ENCODE data around the gene ADAMTS8.
A peak's percentile ranks its signal among the peaks of the same experiment; 100 is the strongest.

Gene ADAMTS8, protein sequence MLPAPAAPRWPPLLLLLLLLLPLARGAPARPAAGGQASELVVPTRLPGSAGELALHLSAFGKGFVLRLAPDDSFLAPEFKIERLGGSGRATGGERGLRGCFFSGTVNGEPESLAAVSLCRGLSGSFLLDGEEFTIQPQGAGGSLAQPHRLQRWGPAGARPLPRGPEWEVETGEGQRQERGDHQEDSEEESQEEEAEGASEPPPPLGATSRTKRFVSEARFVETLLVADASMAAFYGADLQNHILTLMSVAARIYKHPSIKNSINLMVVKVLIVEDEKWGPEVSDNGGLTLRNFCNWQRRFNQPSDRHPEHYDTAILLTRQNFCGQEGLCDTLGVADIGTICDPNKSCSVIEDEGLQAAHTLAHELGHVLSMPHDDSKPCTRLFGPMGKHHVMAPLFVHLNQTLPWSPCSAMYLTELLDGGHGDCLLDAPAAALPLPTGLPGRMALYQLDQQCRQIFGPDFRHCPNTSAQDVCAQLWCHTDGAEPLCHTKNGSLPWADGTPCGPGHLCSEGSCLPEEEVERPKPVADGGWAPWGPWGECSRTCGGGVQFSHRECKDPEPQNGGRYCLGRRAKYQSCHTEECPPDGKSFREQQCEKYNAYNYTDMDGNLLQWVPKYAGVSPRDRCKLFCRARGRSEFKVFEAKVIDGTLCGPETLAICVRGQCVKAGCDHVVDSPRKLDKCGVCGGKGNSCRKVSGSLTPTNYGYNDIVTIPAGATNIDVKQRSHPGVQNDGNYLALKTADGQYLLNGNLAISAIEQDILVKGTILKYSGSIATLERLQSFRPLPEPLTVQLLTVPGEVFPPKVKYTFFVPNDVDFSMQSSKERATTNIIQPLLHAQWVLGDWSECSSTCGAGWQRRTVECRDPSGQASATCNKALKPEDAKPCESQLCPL

DNA sequence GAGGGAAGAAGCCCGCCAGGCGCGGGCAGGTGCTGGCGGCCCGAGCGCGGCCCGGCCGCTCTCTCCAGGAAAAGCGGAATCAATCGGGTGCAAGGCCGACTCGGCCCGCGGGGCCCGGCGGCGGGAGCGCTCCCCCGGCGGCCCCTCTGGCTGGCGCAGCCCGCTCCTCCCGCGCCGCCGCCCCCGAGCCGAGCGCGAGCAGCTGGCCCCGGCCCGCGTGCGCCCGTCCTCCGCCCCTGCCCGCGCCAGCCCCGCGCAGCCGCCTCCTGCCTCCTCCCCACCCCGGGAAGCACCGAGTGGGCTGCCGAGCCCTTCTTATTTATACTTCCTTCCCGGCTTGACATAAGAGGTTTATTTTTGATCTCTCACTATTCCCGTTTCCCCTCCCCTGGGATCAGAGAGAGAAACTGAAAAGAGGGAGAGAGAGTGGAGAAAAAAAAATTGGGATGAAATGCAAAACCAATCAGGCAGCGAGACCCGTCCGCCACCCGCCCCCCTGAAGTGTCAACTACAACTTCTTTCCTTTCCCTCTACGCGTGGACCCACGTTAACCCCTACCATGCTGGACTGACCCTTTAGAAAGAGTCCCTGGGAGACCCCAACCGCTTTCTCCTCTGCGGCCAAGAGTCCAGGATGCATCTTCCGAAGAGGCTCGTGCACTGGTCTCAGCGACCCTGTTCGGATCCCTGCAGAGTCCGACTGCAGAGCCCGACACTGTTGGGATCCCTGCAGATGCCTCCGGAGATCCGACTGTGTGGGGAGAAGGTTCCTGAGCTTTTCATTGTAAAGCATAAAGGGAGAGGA lies at the start of gene ADAMTS8:
Gene ADAMTS8 (minus strand): TSS at position 294 of the 804 bp plus-strand sequence. CDS start 323 bp downstream, outside the sequence.
- H3K4me3 ChIP-seq (ENCODE audit: low read depth, low read length), result peak within 1 kb of the TSS; percentile 14

DNA sequence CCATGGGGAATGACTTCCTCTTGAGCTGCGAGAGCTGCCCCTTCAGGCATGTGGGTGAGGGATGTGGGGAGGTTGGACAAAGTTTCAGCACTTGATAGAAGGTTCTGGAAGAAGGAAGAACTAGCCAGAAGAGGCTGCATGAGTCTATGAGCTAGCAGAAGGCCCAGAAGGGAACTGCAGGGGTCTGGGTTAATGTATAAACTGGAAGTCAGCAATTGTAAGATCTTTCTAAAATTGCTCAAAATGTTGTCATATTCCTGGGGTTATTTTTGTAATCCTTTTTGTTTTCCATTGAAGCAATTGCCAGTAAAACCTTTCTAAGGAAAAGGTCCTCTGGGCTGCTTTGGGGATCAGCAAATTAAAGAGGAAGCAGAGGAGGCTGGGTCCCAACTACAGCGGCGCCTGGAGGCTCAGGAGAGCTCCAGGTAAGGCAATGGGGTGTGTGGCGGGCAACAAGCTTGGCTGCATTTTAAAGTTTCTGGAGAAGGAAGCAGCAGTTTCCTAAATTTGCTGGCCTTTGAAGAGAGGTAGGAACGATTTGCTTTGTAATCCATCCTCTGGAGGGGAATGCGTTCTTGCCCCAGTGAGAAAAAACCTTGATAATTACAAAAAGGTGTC lies 49.3 kb upstream of the ADAMTS8 start:
- no peak overlapping the region for H3K4me3 ChIP-seq (ENCODE audit: low read depth, low read length)

DNA sequence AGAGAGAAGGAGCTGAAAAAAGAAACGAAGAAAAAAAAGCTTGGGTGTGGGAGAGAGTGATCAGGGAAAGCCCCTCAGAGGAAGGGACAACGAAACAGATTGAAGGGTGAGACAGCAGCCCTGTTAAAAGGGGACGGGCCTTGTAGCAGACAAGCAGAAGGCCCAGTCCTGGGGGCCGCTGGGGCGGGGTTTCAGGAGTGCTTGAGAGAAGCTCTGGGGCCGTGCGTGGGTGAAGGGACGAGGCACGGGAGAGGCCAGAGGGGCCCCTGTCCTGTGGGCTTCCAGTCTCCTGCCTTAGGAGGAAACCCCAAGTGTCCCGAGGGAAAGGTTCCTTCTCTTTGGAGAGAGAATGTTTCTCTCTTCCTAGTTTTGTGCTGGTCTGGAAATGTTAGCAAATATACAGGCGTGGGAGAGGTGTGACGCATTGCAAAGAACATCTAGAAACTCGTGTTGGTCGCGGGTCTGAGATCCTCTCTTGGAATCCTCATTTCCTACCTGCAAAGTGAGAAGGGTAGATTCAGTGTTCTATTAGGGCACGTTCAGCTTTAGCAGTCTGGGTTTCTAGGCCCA lies 48.6 kb upstream of the ADAMTS8 start:
- no peak overlapping the region for H3K4me3 ChIP-seq (ENCODE audit: low read depth, low read length)

DNA sequence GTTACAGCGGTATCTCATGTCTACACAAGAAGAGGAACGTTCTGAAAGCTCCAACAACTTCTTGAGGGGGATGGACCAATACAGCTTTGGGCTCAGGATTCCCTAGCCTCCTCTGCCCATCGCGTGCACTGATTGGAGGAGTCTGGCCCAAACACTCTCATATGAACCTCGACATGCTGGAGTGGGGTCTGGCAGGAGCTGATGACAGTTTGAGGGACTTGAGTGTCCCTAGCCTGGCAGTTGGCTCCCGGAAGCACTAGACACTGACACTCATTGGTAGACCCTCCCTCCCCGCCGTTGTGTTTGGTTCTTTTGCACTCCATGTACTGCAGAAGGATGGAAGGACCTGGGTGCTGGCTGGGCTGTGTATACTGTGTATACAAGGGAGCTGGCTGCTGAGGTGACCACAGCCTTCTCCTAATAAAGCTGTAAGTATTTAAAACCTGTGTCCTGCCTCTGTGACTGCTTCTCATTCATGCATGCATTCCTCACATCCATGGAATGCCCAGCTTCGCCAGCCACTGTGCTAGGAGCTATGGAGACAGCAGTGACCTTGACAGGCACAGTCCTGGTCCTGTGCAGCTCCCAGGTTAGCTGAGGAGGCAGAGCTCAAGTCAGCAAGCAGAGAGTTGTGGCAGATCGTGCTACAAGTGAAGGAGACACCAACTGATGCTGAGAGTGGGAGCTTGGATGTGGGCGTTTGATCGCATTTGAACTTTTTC lies 48.0 kb upstream of the ADAMTS8 start:
- no peak overlapping the region for H3K4me3 ChIP-seq (ENCODE audit: low read depth, low read length)

DNA sequence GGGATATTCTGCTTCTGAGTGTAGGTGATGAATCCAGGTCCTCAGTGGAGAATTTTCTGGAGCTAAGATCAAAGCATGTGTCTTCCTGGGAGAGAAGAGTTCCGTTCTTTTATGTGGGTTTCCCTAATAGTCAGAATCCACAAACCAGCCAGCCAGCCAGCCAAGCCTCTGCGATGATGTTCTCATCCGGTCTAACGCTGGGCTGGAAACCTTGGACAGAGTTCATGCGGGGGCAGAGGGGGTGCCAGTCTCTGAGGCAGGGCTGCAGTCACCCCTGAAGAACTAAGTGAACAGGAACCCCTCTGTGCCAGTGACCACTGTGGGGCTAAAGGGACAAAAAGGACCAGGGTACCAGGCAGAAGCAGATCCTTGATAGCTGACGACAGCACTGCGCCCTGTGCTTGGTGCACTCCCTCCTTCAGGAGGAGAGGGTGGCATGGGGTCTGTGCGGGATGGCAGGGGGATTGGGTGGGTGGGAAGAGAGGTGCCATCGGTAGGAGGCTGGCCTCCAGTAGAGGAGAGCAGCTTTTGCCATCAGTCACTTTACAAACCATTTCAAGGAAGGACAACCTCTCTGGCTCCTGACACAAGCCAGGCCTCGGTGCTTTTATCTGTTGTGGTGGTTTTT lies 47.1 kb upstream of the ADAMTS8 start:
- H3K4me3 ChIP-seq (ENCODE audit: low read depth, low read length), result no peak overlapping the region

DNA sequence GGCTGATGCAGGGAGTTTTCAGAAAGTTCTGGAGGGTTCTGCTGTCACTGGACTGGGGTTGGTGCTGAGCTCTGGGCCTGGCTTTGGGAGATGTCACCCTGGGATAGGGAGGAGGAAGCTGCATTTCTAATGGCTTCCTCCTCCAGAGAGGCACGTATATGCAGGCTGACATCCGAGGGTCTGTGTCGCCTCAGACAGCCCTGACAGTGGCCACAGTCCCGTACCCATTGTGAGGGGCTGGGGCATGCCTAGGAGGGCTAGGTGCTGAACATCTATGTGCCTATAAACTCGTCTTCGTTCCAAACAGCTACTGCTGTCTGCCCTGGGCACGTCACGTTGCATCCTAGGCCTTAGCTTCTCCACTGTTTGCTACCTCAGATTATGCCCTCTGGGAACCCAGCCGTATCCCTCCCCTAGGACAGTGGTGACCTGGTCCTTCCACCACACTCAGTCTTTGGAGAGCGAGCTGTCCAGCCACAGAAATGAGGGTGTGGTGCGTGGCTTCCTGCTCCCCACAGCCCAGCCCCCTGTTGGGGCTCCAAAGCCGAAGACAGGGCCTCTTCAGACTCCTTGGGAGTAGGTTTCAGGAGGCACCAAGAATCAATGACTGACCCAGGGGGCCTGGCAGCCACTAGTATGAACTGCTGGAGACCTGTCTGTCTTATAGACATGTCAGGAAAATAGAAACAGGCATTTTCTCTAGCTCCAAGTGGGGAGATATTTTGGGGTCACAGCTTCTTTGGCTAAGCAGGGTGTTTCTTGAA lies 46.4 kb upstream of the ADAMTS8 start:
- no peak overlapping the region for H3K4me3 ChIP-seq (ENCODE audit: low read depth, low read length)

DNA sequence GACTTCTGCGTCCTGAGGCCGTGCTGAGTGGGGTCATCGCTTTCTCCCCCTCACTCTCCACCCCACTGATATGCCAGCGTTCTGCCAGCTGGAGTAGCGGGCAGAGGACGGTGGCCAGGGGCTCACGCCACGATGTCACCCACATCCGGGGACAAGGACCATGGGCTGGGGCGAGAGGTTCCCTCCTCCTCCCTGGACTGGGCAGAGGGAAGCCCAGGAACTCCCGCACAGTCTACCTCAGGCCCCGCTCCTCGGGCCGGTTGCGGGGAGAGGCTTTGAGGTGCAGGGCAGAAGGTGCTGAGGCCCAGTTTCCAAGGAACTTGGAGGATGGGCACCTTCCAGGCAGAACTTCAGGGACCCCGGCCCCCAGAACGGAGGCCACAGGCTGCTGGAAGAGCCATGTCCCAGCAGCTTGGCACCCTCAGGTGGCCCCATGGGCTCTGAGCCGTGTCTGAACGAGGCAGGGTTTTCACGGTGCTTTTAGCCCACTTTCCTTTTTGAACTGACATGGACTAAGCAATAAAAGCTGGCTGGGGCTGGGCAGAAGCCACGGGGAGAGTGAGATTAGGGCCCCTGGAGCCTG lies 45.5 kb upstream of the ADAMTS8 start:
- H3K4me3 ChIP-seq (ENCODE audit: low read depth, low read length), result no peak overlapping the region

DNA sequence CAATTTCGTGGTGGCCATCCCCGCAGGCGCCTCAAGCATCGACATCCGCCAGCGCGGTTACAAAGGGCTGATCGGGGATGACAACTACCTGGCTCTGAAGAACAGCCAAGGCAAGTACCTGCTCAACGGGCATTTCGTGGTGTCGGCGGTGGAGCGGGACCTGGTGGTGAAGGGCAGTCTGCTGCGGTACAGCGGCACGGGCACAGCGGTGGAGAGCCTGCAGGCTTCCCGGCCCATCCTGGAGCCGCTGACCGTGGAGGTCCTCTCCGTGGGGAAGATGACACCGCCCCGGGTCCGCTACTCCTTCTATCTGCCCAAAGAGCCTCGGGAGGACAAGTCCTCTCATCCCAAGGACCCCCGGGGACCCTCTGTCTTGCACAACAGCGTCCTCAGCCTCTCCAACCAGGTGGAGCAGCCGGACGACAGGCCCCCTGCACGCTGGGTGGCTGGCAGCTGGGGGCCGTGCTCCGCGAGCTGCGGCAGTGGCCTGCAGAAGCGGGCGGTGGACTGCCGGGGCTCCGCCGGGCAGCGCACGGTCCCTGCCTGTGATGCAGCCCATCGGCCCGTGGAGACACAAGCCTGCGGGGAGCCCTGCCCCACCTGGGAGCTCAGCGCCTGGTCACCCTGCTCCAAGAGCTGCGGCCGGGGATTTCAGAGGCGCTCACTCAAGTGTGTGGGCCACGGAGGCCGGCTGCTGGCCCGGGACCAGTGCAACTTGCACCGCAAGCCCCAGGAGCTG lies 44.8 kb upstream of the ADAMTS8 start:
- H3K4me3 ChIP-seq (ENCODE audit: low read depth, low read length), result no peak overlapping the region

DNA sequence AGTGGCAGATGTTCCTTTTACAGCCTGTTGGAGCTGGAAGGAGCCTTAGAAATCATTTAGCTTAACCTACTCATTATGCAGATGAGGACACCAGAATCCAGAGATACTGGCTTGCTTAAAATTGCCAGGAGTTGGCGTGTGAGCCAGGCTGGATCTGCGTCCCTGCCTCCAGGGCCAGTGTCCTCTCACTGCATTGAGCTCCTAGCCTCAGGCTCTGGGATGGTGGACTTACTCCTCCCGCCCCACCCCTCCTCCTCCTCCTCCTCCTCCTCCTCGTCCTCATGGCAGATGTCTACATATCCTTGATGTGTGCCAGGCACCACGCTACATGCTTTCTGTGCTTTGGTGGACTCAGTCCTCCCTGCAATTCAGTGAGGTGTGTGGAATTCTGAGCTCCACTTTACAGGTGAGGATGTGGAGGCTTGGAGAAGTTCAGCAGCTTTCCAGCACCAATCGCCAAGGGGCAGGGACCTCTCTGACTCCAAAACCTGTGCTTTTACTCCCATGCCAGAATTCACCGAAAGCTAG lies 44.1 kb upstream of the ADAMTS8 start:
- H3K4me3 ChIP-seq (ENCODE audit: low read depth, low read length), result no peak overlapping the region

DNA sequence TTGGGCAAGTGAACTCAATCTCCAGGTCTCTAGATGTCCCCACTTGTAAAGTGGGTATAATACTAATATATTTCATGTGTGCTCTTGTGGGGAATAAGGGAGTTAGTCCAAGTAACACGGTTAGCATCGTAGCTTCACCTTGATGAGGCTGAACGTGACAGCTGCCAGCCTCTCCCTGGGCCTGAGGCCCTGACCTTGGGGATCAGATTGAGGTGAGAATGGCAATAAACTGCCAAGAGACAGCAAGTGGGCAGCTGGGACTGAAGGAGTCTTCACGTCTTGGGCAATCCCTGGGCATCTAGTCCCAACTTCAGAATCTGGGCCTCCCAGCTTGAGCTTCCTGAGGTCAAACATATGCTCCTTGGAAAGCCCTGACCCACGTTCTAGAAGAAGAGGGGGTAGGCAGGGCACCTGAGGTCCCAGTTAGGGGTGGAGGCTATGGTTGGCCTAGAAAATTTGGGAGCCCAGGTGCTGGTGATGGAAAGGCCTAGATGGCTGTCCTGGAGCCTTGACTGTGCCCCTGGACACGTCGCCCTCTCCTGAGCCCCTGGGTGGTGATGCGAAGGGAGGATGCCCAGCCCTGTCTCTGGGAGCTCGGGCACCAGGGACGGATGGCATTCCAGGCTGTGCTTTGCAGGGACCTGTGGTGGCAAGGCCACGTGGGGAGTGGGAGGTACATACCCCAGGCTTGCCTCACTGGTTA lies 43.5 kb upstream of the ADAMTS8 start:
- H3K4me3 ChIP-seq (ENCODE audit: low read depth, low read length), result no peak overlapping the region

DNA sequence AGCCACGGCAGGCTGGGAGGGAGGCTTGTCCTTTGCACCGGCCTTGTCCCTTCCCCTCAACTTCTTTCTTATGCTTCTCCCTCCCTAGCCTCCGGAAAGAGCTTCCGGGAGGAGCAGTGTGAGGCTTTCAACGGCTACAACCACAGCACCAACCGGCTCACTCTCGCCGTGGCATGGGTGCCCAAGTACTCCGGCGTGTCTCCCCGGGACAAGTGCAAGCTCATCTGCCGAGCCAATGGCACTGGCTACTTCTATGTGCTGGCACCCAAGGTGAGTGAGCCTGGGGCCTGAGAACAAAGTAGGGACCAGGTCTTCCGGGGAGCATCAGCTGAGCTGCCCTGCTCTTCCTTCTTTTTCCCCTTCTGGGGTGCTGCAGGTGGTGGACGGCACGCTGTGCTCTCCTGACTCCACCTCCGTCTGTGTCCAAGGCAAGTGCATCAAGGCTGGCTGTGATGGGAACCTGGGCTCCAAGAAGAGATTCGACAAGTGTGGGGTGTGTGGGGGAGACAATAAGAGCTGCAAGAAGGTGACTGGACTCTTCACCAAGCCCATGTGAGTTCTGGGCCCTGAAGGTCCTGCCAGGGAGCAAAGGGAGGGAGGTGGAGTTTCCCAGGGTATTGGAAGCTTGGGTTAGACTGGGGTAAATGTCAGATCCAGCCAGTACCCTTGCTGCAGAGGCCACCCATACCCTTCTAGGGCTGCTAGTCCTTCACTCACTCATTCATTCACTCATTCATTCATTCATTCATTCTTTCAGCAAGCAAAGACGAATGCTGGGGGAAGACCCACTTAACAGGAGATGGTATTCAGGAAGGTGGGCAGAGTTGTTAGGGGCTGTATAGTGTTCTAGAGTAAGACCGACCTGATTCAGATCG lies 42.7 kb upstream of the ADAMTS8 start:
- H3K4me3 ChIP-seq (ENCODE audit: low read depth, low read length), result no peak overlapping the region

DNA sequence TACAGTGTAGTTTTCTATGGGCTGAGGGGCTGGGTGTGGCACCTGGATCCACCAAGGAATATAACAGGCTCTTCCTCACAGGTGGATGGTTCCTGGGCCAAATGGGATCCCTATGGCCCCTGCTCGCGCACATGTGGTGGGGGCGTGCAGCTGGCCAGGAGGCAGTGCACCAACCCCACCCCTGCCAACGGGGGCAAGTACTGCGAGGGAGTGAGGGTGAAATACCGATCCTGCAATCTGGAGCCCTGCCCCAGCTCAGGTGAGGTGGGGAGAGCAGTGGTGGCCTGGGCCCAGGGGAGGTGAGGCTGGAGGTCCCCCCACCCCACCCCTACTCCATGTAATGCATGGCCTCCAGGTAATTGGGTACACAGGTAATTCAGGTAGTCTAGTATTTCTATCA lies 40.8 kb upstream of the ADAMTS8 start:
- H3K4me3 ChIP-seq (ENCODE audit: low read depth, low read length), result no peak overlapping the region

DNA sequence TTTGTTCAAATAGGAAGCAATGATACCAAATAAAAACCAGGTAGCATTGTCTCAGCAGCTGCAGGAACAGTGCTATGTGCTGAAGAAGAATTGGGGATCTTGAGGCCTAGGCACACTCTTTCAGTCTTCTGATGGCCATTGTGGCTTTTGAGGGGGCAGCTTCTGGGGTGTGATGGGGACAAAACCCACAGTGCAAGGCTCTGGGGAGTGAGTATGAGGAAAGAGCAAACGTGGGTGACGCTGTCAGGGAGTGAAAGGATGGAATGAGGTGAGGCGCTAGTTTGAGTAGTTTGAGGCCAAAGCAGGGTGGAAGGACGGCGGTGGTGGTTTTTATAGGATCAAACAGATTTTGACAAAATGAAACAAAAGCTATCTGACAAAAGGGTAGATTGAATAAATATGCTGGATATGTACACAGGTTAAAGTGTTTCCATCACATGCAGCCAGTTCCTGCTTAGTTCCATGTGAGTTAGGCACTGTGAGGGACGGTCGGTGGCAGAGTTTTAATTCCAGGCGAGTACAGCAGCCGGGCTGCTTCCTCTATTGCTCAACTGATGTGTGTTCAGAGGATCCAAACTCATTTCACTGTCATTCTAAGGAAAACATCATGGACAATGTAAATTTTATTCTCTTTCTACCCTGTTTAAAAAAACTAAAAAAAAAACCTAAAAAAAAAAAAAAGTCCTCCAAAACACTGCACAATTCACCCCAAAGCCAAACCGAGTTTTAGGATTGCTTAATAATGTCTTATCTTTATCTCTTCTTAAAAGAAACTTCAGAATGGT lies 38.9 kb upstream of the ADAMTS8 start:
- no peak overlapping the region for H3K4me3 ChIP-seq (ENCODE audit: low read depth, low read length)

DNA sequence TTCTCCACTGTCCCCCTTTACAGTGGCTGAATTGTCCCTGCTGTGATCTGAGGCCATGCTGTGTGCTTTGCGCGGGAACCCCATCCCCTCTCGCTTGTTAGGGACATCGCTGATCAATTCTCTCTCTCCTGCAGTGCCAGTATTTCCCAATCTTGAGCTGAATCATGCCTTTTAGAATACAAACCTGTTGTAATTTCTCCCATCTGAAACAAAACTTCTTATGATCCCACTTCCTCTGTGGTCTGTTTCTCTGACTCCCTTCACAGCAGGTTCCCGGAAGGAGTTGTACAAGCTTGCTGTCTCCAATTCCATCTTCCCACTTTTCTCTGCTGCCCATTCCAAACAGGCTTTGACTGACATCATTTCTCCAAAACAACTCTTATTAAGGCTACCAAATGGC lies 36.9 kb upstream of the ADAMTS8 start:
- H3K4me3 ChIP-seq (ENCODE audit: low read depth, low read length), result no peak overlapping the region

DNA sequence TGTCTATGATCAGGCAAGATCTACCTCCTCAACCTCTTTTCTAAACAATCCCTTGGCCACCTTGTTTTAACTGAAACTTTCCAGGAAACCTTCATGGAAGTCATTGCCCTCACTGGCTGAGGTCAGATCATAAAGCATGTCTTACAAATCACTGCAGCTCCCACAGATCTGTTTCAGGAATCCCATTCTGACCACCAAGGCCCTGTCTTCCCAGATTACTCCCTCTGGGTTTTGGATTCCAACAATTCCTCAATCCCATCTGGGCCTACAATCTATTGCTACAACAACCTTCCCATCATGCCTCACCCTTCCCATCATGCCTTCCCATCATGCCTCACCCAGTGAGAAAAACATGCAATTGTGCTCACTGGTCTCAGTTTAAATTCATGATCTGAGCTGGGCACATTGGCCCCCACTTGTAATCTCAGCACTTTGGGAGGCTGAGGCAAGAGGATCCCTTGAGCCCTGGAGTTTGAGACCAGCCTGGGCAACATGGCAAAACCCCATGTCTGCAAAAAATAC lies 35.9 kb upstream of the ADAMTS8 start:
- H3K4me3 ChIP-seq (ENCODE audit: low read depth, low read length), result no peak overlapping the region

Data from iPS-11a (cell line).